ENCODE measurements around the gene TRPM6. TPM values are rescaled to one million over a fixed set of nuclear protein-coding genes. Genes with fewer than 3 reads are reported as not detected.
A peak's percentile ranks its signal among the peaks of the same experiment; 100 is the strongest.

The TRPM6 gene
- total RNA-seq, 8 experiments from 2014 or later = 0.05 to 1.7 (median 0.43) TPM

DNA sequence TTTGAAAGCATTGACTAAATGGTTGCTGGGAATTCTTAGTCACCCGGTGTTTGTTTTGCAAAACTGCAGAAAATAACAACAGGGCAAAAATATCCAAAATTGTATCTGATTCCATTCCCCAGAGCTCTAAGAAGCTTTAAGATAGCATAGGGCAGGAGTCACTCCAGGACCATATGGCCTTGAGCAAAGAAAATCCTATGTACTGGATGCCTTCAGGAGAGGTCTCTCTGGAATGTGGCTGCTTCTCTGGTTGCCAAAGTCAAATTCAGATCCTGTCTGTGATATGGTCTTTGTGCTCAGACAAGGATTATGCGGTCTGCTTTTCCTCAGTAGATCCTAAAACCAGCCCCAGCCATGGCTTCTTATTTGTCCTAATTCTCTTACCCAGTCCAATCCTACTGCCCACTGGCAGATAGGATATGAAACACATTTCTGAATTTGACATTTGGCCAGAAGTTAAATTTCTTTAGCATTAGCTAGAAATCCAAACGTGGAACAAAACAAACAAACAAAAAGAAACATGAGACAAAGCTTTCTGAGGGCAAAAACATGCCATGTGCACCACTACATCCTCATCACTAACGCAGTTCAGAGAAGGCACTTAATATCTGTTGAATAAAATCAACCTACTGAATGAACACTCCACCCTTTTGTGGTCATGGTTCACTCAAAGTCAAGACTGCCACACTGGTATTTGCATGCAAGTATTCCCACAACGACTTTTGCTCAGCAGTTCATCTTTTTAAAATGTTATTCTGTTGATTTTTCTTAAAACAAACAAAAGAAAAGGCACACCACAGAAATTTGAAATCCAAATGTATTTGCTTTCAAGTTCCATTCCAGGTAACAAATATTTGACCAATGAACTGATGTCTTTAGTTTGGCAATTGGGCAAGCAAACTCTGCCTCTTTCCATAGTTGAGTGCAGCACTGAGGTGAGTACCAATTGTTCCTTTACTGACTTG is 165.7 kb downstream of the TRPM6 start:
- ATAC-seq (replicated peaks in 6 of 8) = peak in 2 of 8 experiments; percentile 43 to 67

DNA sequence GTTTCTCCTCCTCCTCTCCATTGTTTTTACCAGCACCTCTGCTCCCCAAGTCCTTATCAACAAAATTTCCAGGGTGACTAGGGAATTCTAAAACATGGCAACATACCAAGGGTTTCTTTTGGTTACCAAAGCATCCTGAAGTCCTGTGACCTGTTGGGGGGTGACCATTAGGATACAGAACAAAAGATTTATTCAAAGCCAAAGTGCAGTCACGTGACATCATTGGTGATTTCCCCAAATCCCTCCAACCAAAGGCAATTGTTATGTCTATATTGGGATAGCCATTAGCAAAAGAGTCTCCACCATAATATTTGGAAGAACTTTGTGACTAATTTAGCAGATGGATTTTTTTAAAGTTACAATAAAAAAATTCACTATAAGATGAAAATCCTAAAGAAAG is 168.4 kb downstream of the TRPM6 start:
- in situ Hi-C loops (cut with MboI; ENCODE audit: low pct_unique_long_range_greater_than_20kb in 2 of 9, low sequenced_read_pairs in 9 of 9, unreplicated experiment in 9 of 9) = no loop called here

More for the DNA sequence above, 165.7 kb downstream of the TRPM6 start:
- H3K4me1 ChIP-seq (replicated peaks in 1 of 2) = no peaks in the 10 kb centered on the region
- H3K4me3 ChIP-seq = no peak overlapping the region
- no peak overlapping the region for H3K27ac ChIP-seq
- in situ Hi-C loops (cut with MboI; ENCODE audit: low pct_unique_long_range_greater_than_20kb in 2 of 9, low sequenced_read_pairs in 9 of 9, unreplicated experiment in 9 of 9) = no loop called here
- 0 to 100% (median 79%) methylated on average over 1 to 5 of the region's 5 CpGs for WGBS, 10 experiments

DNA sequence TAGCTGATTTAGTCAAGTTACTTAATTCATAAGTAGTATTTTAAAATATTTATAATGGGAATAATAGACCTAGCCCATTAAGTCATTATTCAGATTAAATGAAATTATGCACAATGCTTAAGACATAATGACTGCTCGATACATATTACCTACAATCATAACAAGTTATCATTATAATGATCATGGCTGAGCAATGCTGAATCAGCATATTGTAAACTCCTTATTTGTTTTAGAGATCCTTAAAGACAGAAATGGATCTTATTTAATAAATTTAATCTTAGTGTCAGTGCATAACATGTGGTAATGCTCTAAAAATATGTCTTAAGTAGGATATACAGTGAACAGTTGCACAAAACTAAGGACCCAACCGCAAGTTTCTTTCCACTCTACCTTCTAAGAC is 169.0 kb downstream of the TRPM6 start:
- no peak overlapping the region for H3K27ac ChIP-seq
- no peaks in the 10 kb centered on the region for H3K4me1 ChIP-seq (replicated peaks in 1 of 2)
- in situ Hi-C loops (cut with MboI; ENCODE audit: low pct_unique_long_range_greater_than_20kb in 2 of 9, low sequenced_read_pairs in 9 of 9, unreplicated experiment in 9 of 9) = no loop called here
- ATAC-seq (replicated peaks in 6 of 8) = no peak
- no peak overlapping the region for H3K4me3 ChIP-seq
- WGBS, 10 experiments = 31 to 100% (median 83%) methylated on average over 1 to 2 of the region's 2 CpGs; no CpG with 5 or more reads in 1 of the 10 experiments

More for the DNA sequence above, 168.4 kb downstream of the TRPM6 start:
- ATAC-seq (replicated peaks in 6 of 8) = no peak
- Histone ChIP-seq H3K4me3 (no peak overlapping the region), H3K27ac (no peak overlapping the region), H3K4me1 (replicated peaks in 1 of 2) (no peaks in the 10 kb centered on the region)
- 0 to 100% (median 70%) methylated on average over 1 of the region's 1 CpG; no CpG with 5 or more reads in 5 of the 10 experiments for WGBS, 10 experiments

DNA sequence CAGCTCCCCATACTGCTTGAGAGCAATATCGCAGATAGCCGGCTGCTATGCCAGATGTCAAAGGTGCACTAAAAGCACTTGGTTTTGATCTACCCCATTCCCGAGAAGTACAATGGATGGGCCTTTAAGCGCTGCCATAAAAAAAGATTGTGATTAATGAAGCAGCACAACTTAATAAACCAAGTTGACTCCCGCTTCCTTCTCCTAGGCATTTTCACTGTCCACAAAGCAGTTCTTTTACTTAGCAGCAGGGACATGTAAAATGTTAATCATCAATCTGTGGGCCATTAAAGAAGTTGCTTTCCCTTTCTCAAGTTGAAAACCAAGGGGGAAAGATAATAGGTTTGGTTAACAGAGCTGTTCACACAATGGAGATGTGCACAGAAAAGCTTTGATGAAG is 176.4 kb downstream of the TRPM6 start:
- no peak overlapping the region for H3K4me3 ChIP-seq
- in situ Hi-C loops (cut with MboI; ENCODE audit: low pct_unique_long_range_greater_than_20kb in 2 of 9, low sequenced_read_pairs in 9 of 9, unreplicated experiment in 9 of 9) = no loop called here
- H3K4me1 ChIP-seq (replicated peaks in 1 of 2) = no peaks in the 10 kb centered on the region
- H3K27ac ChIP-seq = no peak overlapping the region
- no peak for ATAC-seq (replicated peaks in 6 of 8)
- WGBS, 10 experiments = 0 to 55% (median 19%) methylated on average over 1 to 3 of the region's 5 CpGs; no CpG with 5 or more reads in 4 of the 10 experiments

DNA sequence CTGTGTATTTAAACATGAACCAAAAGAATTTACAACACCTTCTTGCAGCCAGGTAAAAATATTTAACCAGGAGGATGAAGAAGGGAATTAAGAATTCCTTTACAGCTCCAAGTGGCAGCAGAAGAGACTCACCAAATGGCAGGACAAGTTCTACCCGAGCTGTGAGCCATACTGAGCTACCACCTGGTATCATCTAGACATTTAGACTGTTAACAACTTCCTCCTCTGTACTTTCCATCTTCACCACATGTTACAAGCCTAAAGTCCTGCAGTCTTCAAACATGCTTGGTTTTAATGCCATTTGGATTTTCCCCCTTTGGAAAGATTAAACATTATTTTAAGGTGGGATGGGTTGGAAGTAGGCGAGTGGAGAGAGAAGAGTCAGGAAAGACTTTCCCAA is 190.2 kb downstream of the TRPM6 start:
- ATAC-seq (replicated peaks in 6 of 8) = no peak
- H3K27ac ChIP-seq = no peak overlapping the region
- in situ Hi-C loops (cut with MboI; ENCODE audit: low pct_unique_long_range_greater_than_20kb in 2 of 9, low sequenced_read_pairs in 9 of 9, unreplicated experiment in 9 of 9) = no loop called here
- 0 to 100% (median 78%) methylated on average over 1 to 2 of the region's 2 CpGs; no CpG with 5 or more reads in 2 of the 10 experiments for WGBS, 10 experiments
- H3K4me1 ChIP-seq (replicated peaks in 1 of 2) = no peaks in the 10 kb centered on the region
- no peak overlapping the region for H3K4me3 ChIP-seq

DNA sequence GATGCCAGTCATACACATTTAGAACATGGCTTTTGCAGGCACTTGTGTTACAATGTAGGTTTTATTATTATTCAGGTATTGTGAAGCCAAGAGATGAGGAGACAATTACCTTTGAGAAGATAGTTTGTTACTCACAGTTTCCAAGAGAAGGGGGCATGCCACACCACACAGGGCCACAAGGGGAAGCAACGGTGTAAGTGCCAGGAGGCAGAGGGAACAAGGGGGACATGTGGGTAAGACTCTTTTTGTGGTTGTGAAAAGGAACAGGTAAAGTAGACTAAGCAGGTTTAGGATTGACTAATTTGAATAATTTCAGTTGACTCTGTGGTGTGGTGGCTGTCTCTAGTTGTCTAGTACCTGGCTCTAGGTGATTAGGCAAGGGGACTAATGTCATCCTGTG is 191.2 kb downstream of the TRPM6 start:
- in situ Hi-C loops (cut with MboI; ENCODE audit: low pct_unique_long_range_greater_than_20kb in 2 of 9, low sequenced_read_pairs in 9 of 9, unreplicated experiment in 9 of 9) = no loop called here
- Histone ChIP-seq H3K4me3 (no peak overlapping the region), H3K27ac (no peak overlapping the region), H3K4me1 (replicated peaks in 1 of 2) (no peaks in the 10 kb centered on the region)
- WGBS, 10 experiments = 33 to 100% (median 80%) methylated on average over 1 of the region's 1 CpG; no CpG with 5 or more reads in 5 of the 10 experiments
- ATAC-seq (replicated peaks in 6 of 8) = no peak

DNA sequence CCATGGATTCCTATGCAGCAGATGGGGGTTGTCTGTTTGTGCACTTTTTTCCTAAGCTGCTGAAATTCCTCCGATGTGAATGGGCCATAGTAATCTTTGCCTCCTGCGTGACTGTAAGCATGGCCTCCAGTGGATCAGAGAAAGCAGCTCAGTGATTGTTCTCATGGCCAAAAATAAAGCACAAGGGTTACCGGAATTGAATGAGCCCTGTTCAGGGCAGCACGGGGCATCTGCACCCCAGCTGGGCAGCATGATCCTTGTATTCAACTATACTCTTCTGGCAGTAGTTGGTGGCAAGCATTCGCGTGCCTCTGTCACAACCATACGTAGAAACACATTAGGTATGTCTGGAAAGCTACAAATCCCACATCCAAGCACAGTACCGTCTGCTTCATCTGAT is 196.7 kb downstream of the TRPM6 start:
- in situ Hi-C loops (cut with MboI; ENCODE audit: low pct_unique_long_range_greater_than_20kb in 2 of 9, low sequenced_read_pairs in 9 of 9, unreplicated experiment in 9 of 9) = no loop called here
- Histone ChIP-seq H3K4me1 (replicated peaks in 1 of 2) (no peaks in the 10 kb centered on the region), H3K4me3 (no peak overlapping the region), H3K27ac (no peak overlapping the region)
- ATAC-seq (replicated peaks in 6 of 8) = peak in 1 of 8 experiments; percentile 51
- 0 to 96% (median 72%) methylated on average over 1 to 7 of the region's 8 CpGs; no CpG with 5 or more reads in 3 of the 10 experiments for WGBS, 10 experiments

DNA sequence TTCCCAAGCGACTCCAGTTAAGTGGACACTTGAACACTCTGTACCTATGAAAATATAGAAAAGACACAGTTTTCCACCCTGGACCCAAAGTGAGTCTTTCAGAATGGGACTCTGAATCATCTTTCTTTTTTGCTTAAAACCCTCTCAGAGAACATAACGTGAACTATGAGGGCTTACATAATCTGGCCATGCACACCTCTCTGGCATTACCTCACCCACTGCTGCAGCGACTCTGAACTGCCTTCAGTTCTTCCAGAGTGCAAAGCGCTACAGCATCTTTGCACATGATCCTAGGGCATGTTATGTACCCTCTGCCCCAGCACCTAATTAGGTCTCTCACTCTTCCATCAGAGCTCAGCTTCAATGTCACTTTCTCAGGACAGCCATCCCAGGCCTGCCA is 204.4 kb downstream of the TRPM6 start:
- in situ Hi-C loops (cut with MboI; ENCODE audit: low pct_unique_long_range_greater_than_20kb in 2 of 9, low sequenced_read_pairs in 9 of 9, unreplicated experiment in 9 of 9) = no loop called here
- peaks cover 5 to 7% of the 10 kb centered on the region in 2 donors for H3K4me1 ChIP-seq (replicated peaks in 1 of 2)
- ATAC-seq (replicated peaks in 6 of 8) = no peak
- no peak overlapping the region for H3K27ac ChIP-seq
- no peak overlapping the region for H3K4me3 ChIP-seq
- WGBS, 10 experiments = 19 to 100% (median 83%) methylated on average over 1 to 4 of the region's 4 CpGs; no CpG with 5 or more reads in 3 of the 10 experiments

DNA sequence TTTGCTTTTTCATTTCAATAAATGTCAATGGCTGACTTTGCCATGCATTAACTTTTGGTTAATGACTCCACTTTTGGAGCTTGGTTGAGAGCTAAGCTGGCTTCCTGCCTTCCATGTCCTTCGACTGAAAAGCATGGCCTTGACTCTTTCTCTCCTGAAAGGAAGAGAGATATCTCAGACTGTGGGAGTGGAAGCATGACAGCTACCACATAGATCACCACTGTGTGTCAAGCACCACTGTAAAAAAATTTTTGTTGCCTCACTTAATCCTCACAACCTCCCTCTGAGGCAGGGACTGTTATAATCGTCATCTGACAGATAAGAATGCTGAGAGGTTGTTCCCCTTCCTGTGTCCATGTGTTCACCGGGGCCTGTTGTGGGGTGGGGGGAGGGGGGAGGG is 205.8 kb downstream of the TRPM6 start:
- WGBS, 10 experiments = 0 to 67% (median 50%) methylated on average over 1 to 3 of the region's 3 CpGs; no CpG with 5 or more reads in 1 of the 10 experiments
- H3K27ac ChIP-seq = no peak overlapping the region
- peaks cover 5 to 7% of the 10 kb centered on the region in 2 donors for H3K4me1 ChIP-seq (replicated peaks in 1 of 2)
- in situ Hi-C loops (cut with MboI; ENCODE audit: low pct_unique_long_range_greater_than_20kb in 2 of 9, low sequenced_read_pairs in 9 of 9, unreplicated experiment in 9 of 9) = no loop called here
- peak in 4 of 8 experiments; percentile 43 to 78 (median 65) for ATAC-seq (replicated peaks in 6 of 8)
- no peak overlapping the region for H3K4me3 ChIP-seq

DNA sequence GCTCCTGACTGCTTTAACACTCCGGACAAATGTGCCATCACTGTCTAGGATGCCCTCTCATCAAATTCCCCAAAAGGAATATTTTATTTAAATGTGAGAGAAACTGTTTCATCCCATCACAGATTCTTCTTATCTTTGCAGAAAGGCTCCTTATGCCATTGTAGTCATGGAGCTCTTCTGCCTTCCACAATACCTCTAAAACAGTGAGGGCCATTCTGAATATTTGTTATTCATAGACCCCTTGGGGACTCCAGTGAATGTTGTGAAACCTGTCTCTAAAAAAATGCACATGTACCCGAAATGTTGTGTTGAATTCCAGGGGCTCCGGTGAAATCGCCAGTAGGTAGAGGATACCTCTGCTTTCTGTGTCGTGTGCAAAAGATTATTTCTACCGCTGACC is 213.6 kb downstream of the TRPM6 start:
- WGBS, 10 experiments = 25 to 95% (median 71%) methylated on average over 1 to 5 of the region's 6 CpGs; no CpG with 5 or more reads in 1 of the 10 experiments
- Histone ChIP-seq H3K4me1 (replicated peaks in 1 of 2) (no peaks in the 10 kb centered on the region), H3K4me3 (no peak overlapping the region), H3K27ac (no peak overlapping the region)
- in situ Hi-C loops (cut with MboI; ENCODE audit: low pct_unique_long_range_greater_than_20kb in 2 of 9, low sequenced_read_pairs in 9 of 9, unreplicated experiment in 9 of 9) = no loop called here
- no peak for ATAC-seq (replicated peaks in 6 of 8)

Other genes starting within 250 kb of the TRPM6 start
- 10 to 100 TPM in 1 of 8 experiments, 1 to 10 TPM in 7; 4.0 to 13.1 (median 8.0) TPM for gene C9orf40, start 65.0 kb upstream of the TRPM6 start, total RNA-seq
- gene CARNMT1, start 140.4 kb upstream of the TRPM6 start, total RNA-seq = 10 to 100 TPM in 4 of 8 experiments, 1 to 10 TPM in 4; 7.8 to 24.2 (median 12.0) TPM
- gene NMRK1, start 200.2 kb upstream of the TRPM6 start, total RNA-seq = 10 to 100 TPM in 3 of 8 experiments, 1 to 10 TPM in 5; 4.0 to 15.3 (median 9.2) TPM
- gene OSTF1, start 200.6 kb upstream of the TRPM6 start, total RNA-seq = 10 to 100 TPM in 2 of 8 experiments, 1 to 10 TPM in 6; 4.2 to 22.3 (median 7.3) TPM